HL-60/S4 (cell line): ENCODE data around the gene GRK1.
"Not testable (repeated sequence)": the region's sequence is repeated elsewhere in the genome, so short reads cannot be mapped to it uniquely, and the experiment has no call there.

Experiments used
- in situ Hi-C: fragments of 300-500 bp; cut with MboI; formaldehyde crosslinking; loops from 2 replicates; pipeline ENCODE4 v1.14.3; 2022; ENCODE audit warnings: low sequenced_read_pairs

The GRK1 gene

DNA sequence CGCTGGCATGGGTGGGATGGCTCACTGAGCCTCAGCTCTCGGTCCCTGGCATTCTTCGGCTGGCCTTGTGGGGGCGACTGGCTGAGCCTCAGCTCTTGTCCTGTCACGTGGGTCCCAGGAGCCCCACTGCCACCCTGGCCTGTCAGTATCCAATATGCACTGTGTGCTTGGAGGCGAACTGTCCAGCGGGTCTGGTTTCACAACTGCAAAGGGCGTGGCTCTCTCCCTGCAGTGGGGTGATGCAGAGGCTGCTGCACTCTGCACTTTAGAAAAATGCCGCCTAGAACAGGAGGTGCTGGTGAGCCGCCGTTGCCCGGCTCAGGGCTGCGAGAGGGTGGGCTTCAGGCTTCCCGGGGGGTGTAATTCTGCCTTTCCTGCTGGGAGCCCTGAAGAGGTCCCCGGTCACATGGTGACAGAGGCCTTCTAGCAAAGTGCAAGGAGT, 75.0 kb downstream of the GRK1 start:
- in situ Hi-C loops = no loop called here

- in situ Hi-C loops = no loop called here
Observed at GRCh38 chr13:113742445-113743120, 75.6 kb downstream of the GRK1 start.

- in situ Hi-C loops = no loop called here
Observed at GRCh38 chr13:113743366-113744195, 76.6 kb downstream of the GRK1 start.

GRCh38 chr13:113744197-113745000, 77.4 kb downstream of the GRK1 start:
- in situ Hi-C loops = no loop called here

- in situ Hi-C loops = no loop called here
Observed at GRCh38 chr13:113745059-113745458, 78.0 kb downstream of the GRK1 start.

DNA sequence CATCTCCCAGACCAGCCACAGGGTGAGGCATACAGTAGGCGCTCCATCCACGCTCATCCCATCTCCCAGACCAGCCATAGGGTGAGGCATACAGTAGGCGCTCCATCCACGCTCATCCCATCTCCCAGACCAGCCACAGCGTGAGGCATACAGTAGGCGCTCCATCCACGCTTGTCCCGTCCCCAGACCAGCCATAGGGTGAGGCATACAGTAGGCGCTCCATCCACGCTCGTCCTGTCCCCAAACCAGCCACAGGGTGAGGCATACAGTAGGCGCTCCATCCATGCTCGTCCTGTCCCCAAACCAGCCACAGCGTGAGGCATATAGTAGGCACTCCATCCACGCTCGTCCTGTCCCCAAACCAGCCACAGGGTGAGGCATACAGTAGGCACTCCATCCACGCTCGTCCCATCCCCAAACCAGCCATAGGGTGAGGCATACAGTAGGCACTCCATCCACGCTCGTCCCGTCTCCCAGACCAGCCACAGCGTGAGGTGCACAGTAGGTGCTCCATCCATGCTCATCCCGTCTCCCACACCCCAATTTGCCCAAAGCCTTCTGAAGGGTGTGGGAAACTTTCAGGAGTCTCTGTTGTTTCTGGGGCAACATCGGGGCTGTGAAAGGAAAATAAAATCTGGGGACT, 78.6 kb downstream of the GRK1 start:
- in situ Hi-C loops = not testable (repeated sequence)

DNA sequence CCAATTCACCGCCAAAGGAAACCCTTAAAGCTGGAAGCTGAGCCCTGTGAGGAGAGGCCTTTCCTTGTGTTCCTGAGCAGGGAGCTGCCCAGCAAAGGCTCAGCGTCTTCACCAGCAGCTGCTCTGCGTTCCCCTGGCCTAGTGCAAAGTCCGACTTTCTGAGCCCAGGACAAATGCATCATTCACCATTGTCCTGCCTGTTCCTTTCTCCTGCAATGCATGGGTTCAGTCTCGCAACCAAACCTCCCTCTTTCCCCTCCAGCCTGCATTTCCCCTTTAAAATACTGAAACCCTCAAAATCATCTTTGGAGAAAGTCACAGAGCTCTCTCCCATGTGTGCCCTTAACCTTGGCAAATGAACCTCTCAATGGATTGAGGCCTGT, 79.1 kb downstream of the GRK1 start:
- in situ Hi-C loops = no loop called here

DNA sequence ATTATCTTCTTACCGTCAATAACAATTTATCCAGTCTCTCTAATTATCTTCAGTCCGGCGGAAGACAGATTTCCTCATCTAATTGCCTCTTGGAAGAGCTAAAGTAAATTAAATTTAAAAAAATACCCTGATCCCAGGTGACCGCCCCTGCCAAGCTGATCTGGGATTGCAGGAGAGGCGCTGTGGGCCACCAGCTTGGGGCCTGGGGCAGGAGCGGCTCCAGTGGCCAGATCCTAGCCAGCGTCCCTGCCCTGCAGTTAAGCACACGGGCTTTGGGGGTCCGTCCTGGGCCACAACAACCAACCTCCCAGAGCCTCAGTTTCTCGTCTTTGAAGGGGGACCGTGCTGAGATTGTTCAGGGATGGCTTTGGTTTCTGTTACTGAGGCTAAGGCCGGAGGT, 79.7 kb downstream of the GRK1 start:
- in situ Hi-C loops = no loop called here

DNA sequence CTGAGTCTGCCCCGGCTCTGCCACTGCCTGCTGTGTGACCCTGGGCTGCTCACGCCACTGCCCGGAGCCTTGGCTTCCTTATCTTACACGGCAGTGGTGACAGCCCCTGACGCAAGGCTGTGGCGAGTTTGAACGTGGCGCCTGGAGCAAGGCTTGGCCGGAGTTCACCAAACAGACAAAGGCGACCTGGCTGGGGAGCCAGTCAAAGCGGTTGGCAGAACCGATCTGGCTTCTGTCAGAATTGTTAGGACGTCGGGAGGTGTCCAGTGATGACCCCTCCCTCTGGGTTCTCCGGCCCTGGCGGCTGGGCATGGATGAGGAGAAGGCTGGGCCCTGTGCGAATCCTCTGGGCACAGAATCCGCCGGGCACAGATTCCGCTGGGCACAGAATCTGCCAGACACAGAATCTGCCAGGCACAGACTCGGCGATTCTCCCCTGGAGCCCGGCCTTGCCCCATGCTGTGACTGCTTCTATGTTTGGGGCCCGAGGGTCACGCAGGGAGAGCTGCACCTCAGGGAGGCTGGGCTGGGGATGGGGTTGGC, 80.3 kb downstream of the GRK1 start:
- in situ Hi-C loops = no loop called here

- in situ Hi-C loops = no loop called here
Observed at GRCh38 chr13:113748101-113748861, 81.3 kb downstream of the GRK1 start.

DNA sequence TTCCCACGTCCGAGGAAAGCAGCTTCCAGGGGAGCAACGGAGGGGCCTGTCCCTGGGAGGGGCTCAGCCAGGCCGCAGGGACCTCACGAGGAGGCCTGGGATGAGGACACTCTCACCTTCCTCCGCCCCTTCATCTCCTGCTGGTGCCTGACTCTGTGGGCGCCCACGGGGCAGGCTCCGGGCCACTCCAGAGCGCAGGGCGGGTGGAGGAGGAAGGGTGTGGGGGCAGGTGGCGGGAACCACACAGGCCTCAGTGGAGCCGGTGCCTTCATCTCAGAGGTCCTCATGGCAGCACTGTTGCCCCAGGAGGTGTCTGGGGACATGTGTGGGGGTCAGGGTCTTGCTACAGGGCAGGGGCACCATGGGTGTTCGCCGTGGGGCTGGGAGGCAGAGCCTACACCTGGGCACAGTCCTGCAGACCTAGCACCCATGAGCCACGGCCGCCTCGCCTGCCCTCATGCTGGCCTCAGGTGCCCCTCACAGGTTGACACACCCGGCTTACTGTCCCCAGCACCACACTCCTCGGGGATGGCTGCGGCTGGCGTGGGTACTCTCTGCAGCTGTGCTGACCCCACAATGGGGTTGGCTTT, 81.9 kb downstream of the GRK1 start:
- in situ Hi-C loops = no loop called here

GRCh38 chr13:113749507-113749906, 82.5 kb downstream of the GRK1 start:
- in situ Hi-C loops = no loop called here

DNA sequence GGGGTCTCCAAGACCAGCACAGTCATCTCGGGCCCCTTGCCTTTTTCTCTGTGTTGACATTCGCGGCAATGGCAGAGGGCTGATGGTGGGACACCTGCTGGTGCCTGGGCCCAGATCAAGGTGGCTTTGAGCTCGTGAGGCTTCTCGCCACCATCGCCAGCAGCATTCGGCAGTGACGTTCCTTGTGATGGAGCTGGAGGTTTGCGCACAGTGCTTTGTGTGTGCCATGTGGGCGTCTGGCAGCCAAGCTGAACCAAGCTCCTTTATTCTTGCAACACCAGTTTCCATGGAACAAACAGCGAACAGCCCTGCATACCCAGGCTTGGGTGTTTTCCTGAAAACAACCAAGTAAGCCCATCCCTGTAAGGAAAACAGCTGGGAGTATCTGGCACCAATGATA, 82.9 kb downstream of the GRK1 start:
- in situ Hi-C loops = no loop called here

GRCh38 chr13:113750554-113751399, 83.8 kb downstream of the GRK1 start:
- in situ Hi-C loops = no loop called here

GRCh38 chr13:113751491-113751890, 84.5 kb downstream of the GRK1 start:
- in situ Hi-C loops = no loop called here

- in situ Hi-C loops = not testable (repeated sequence)
Observed at GRCh38 chr13:113752211-113752986, 85.4 kb downstream of the GRK1 start.

- in situ Hi-C loops = no loop called here
Observed at GRCh38 chr13:113753171-113753570, 86.2 kb downstream of the GRK1 start.

GRCh38 chr13:113754242-113754641, 87.2 kb downstream of the GRK1 start:
- in situ Hi-C loops = no loop called here
